Upper lobe of left lung (tissue), 4 donors: ENCODE data around the gene AGAP1.

Experiments used
- CTCF ChIP-seq, 6 experiments: fragments of 450-650 bp in 4 of 6; fragments of 200-600 bp in 2 of 6; sonication (generic) in 2 of 6; IDR thresholded peaks; one replicate each; pipeline ENCODE4 v1.5.1; 2016 to 2019; ENCODE audit warnings: antibody characterized with exemption in 6 of 6
- EP300 ChIP-seq, 4 donors: sonication (generic); formaldehyde crosslinking; IDR thresholded peaks; one replicate each; pipeline ENCODE4 v1.5.1; 2017; ENCODE audit warnings: antibody characterized with exemption in 4 of 4, control low read depth in 2 of 4

GRCh38 chr2:235677276-235677788 lies 183.5 kb downstream of the AGAP1 start:
- TF ChIP-seq EP300 (IDR thresholded peaks at IDR 0.05) (no peak), CTCF (IDR thresholded peaks at IDR 0.05) (no peak)
